ENCODE results near the gene CNR2.
"Not testable (repeated sequence)": the region's sequence is repeated elsewhere in the genome, so short reads cannot be mapped to it uniquely, and the experiment has no call there.

CNR2 gene

GRCh38 chr1:23827717-23828116, 85.4 kb downstream of the CNR2 start:
- no peak for DNase-seq

- not testable (repeated sequence) for DNase-seq
These were observed 86.6 kb downstream of the CNR2 start for GRCh38 chr1:23826590-23826989.

- peak; percentile 15 for DNase-seq
These were observed 87.2 kb downstream of the CNR2 start for GRCh38 chr1:23825762-23826522.

GRCh38 chr1:23825076-23825761, 87.9 kb downstream of the CNR2 start, which contains the start of gene HMGCL:
Gene HMGCL (minus strand): TSS chr1:23825429. CDS start chr1:23825415, 14 bp downstream.
- DNase-seq = peak; percentile 89

GRCh38 chr1:23824711-23825075, 88.5 kb downstream of the CNR2 start:
- DNase-seq = no peak

GRCh38 chr1:23823767-23824166, 89.4 kb downstream of the CNR2 start:
- no peak for DNase-seq
